Astrocyte (in vitro differentiated cells and primary cell): ENCODE results near the gene MYZAP. TPM values are rescaled to one million over a fixed set of nuclear protein-coding genes. Genes with fewer than 3 reads are reported as not detected.

Experiments
- DNase-seq: peaks from one replicate; pipeline ENCODE4 v3.0.0-alpha.2; 2010; ENCODE audit warnings: low read depth
- FAIRE-seq: peaks from 2 replicates; lab custom pipeline; 2011; peaks lifted over from hg19 to GRCh38; lab: Jason Lieb, UNC
- H2AFZ ChIP-seq: 2 replicates; pipeline ENCODE4 v1.6.0; 2012; ENCODE audit warnings: low read depth, low read length, inconsistent platforms
- H3K27ac ChIP-seq: 2 replicates; pipeline ENCODE4 v1.5.1; 2011; ENCODE audit warnings: low read depth, low read length, inconsistent platforms
- H3K27me3 ChIP-seq: 2 replicates; pipeline ENCODE4 v1.6.0; 2011; ENCODE audit warnings: low read length, inconsistent platforms; ENCODE audit not compliant: insufficient read depth
- H3K36me3 ChIP-seq: 2 replicates; pipeline ENCODE4 v1.5.1; 2011; ENCODE audit warnings: low read length, inconsistent platforms; ENCODE audit not compliant: insufficient read depth
- H3K4me1 ChIP-seq: 2 replicates; pipeline ENCODE4 v1.5.1; 2011; ENCODE audit warnings: low read length, inconsistent platforms; ENCODE audit not compliant: insufficient read depth
- H3K4me2 ChIP-seq: 2 replicates; pipeline ENCODE4 v1.6.0; 2012; ENCODE audit warnings: low read length, inconsistent platforms
- H3K4me3 ChIP-seq: 2 replicates; pipeline ENCODE4 v1.5.1; 2011; ENCODE audit warnings: low read depth, mild to moderate bottlenecking, low read length, inconsistent platforms; ENCODE audit not compliant: insufficient read depth
- H3K79me2 ChIP-seq: 2 replicates; pipeline ENCODE4 v1.6.0; 2012; ENCODE audit warnings: mild to moderate bottlenecking, low read length, inconsistent platforms; ENCODE audit not compliant: insufficient read depth
- H3K9ac ChIP-seq: 2 replicates; pipeline ENCODE4 v1.6.0; 2012; ENCODE audit warnings: mild to moderate bottlenecking, low read length, inconsistent platforms
- H3K9me3 ChIP-seq: 2 replicates; pipeline ENCODE4 v1.5.1; 2012; ENCODE audit warnings: low read depth, mild to moderate bottlenecking, low read length, inconsistent platforms; ENCODE audit not compliant: insufficient read depth
- H4K20me1 ChIP-seq: 2 replicates; pipeline ENCODE4 v1.6.0; 2012; ENCODE audit warnings: low read length, inconsistent platforms; ENCODE audit not compliant: insufficient read depth
- H3K27ac Mint-ChIP-seq: one replicate; pipeline ENCODE4 v1.8.0; 2021; ENCODE audit warnings: mild to moderate bottlenecking, mixed read lengths; ENCODE audit not compliant: unreplicated experiment
- H3K27me3 Mint-ChIP-seq: one replicate; pipeline ENCODE4 v1.8.0; 2021; ENCODE audit warnings: low read depth, mixed read lengths; ENCODE audit not compliant: unreplicated experiment
- H3K36me3 Mint-ChIP-seq: one replicate; pipeline ENCODE4 v1.8.0; 2021; ENCODE audit warnings: low read depth, mixed read lengths; ENCODE audit not compliant: unreplicated experiment
- H3K4me1 Mint-ChIP-seq: one replicate; pipeline ENCODE4 v1.8.0; 2021; ENCODE audit warnings: low read depth, mixed read lengths; ENCODE audit not compliant: unreplicated experiment
- H3K4me3 Mint-ChIP-seq: one replicate; pipeline ENCODE4 v1.8.0; 2021; ENCODE audit warnings: mild to moderate bottlenecking, moderate library complexity, mixed read lengths; ENCODE audit not compliant: unreplicated experiment
- H3K9me3 Mint-ChIP-seq: one replicate; pipeline ENCODE4 v1.8.0; 2021; ENCODE audit warnings: mild to moderate bottlenecking, mixed read lengths; ENCODE audit not compliant: unreplicated experiment
- EZH2 ChIP-seq: IDR thresholded peaks from 2 replicates; pipeline ENCODE4 v1.6.1; 2012; ENCODE audit warnings: mild to moderate bottlenecking, low read length, inconsistent platforms; ENCODE audit not compliant: insufficient read depth
- total RNA-seq: library from RNA; stranded (reverse); gene quantifications from 2 replicates; pipeline ENCODE4 v1.2.1, GENCODE V29; 2021
- TF ChIP-seq, protein P1 (sequence below): IDR thresholded peaks from 2 replicates; pipeline ENCODE4 v1.5.1; 2011; ENCODE audit warnings: low read depth, mild to moderate bottlenecking, inconsistent platforms, low read length, moderate library complexity; ENCODE audit not compliant: insufficient read depth

MYZAP gene
- total RNA-seq, 1 donor from 2014 or later: 0.41 TPM

DNA sequence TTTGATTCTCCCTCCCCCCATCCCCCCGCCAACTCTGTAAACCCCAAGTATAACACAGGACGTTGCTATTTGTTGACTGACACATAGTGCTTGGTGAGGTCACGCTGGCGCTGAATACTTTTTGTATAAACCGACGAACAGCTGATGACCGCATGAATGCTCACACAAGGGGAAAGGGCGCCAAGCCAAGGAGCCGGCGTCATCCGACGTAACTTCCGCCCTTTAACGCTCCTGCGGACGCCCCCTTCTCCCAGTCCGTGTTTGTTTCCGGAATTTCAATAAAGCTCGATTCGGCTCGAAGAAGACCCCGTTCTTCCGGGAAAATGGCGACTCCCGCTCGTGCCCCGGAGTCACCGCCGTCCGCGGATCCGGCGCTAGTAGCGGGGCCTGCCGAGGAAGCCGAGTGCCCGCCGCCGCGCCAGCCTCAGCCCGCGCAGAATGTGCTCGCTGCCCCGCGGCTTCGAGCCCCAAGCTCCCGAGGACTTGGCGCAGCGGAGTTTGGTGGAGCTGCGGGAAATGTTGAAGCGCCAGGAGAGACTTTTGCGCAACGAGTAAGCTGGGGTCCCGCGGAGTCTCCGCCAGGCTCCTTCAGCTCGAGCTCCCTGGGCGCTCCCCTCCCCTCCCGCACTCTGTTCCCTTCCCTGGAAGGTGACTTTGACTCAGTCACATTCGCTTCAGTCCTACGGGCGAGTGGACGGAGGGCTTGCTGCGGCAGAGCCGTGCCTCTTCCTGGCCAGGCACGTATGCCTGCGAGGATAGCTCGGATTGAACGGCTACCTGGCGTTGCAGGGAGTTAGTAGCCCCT is 114.9 kb downstream of the MYZAP start, which contains the start of gene POLR2M:
Gene POLR2M (plus strand): TSS at position 310 of the 805 bp plus-strand sequence. CDS start 129 bp downstream, at position 439.
- Mint-ChIP-seq H3K27ac (peak within 1 kb of the TSS; percentile 92), H3K9me3 (no peaks in the 10 kb centered on the region), H3K36me3 (peaks cover 8% of the 10 kb centered on the region), H3K4me3 (peak within 1 kb of the TSS; percentile 95), H3K4me1 (peaks cover 10% of the 10 kb centered on the region), H3K27me3 (peaks cover 3% of the 10 kb centered on the region)
- peak within 1 kb of the TSS; percentile 96 for H3K4me2 ChIP-seq
- no peaks in the 10 kb centered on the region for H3K9me3 ChIP-seq
- peaks cover 43% of the 10 kb centered on the region for H3K79me2 ChIP-seq
- FAIRE-seq: peak; percentile 85
- no peaks in the 10 kb centered on the region for H3K27me3 ChIP-seq
- TF ChIP-seq, protein P1, sequence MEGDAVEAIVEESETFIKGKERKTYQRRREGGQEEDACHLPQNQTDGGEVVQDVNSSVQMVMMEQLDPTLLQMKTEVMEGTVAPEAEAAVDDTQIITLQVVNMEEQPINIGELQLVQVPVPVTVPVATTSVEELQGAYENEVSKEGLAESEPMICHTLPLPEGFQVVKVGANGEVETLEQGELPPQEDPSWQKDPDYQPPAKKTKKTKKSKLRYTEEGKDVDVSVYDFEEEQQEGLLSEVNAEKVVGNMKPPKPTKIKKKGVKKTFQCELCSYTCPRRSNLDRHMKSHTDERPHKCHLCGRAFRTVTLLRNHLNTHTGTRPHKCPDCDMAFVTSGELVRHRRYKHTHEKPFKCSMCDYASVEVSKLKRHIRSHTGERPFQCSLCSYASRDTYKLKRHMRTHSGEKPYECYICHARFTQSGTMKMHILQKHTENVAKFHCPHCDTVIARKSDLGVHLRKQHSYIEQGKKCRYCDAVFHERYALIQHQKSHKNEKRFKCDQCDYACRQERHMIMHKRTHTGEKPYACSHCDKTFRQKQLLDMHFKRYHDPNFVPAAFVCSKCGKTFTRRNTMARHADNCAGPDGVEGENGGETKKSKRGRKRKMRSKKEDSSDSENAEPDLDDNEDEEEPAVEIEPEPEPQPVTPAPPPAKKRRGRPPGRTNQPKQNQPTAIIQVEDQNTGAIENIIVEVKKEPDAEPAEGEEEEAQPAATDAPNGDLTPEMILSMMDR: no peak
- TF ChIP-seq EZH2: no peak
- peaks cover 5% of the 10 kb centered on the region for H3K4me1 ChIP-seq
- peak within 1 kb of the TSS; percentile 98 for H3K4me3 ChIP-seq
- DNase-seq: peak; percentile 98
- H3K9ac ChIP-seq: peak within 1 kb of the TSS; percentile 99
- peak within 1 kb of the TSS; percentile 96 for H2AFZ ChIP-seq
- H3K27ac ChIP-seq: peak within 1 kb of the TSS; percentile 96
- H3K36me3 ChIP-seq: peaks cover 4% of the 10 kb centered on the region
- H4K20me1 ChIP-seq: peaks cover 13% of the 10 kb centered on the region

DNA sequence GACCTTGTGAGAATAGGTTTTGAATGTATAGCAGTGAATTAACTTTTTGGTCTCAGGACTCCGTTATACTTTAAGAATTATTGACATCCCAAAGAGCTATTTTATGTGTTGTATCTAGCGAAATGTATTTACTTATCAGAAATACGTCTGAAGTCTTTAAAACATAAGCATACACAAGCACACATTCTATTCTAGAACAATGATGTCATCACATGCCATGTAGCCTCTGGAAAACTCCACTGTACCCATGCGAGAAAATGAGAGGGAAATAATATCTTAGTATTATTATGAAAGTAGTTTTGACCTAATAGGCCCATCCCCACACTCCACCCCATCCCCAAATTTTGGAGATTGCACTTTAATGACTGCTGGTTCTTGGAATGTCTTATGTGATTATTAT is 116.3 kb downstream of the MYZAP start:
- H3K4me3 ChIP-seq: peak overlapping the region; percentile 98
- peaks cover 43% of the 10 kb centered on the region for H3K79me2 ChIP-seq
- peaks cover 15% of the 10 kb centered on the region for H3K36me3 ChIP-seq
- H3K4me1 ChIP-seq: peaks cover 5% of the 10 kb centered on the region
- H3K9ac ChIP-seq: peak overlapping the region; percentile 99
- no peaks in the 10 kb centered on the region for H3K9me3 ChIP-seq
- Mint-ChIP-seq H3K36me3 (peaks cover 11% of the 10 kb centered on the region), H3K4me3 (peak overlapping the region; percentile 95), H3K9me3 (no peaks in the 10 kb centered on the region), H3K27ac (peak overlapping the region; percentile 92), H3K4me1 (peaks cover 10% of the 10 kb centered on the region), H3K27me3 (no peaks in the 10 kb centered on the region)
- H4K20me1 ChIP-seq: peaks cover 13% of the 10 kb centered on the region
- FAIRE-seq (no peak), DNase-seq (peak; percentile 32)
- H3K4me2 ChIP-seq: peak overlapping the region; percentile 96
- no peak for TF ChIP-seq EZH2
- TF ChIP-seq, protein P1: no peak
- H2AFZ ChIP-seq: no peak overlapping the region
- no peaks in the 10 kb centered on the region for H3K27me3 ChIP-seq
- H3K27ac ChIP-seq: peak overlapping the region; percentile 96

DNA sequence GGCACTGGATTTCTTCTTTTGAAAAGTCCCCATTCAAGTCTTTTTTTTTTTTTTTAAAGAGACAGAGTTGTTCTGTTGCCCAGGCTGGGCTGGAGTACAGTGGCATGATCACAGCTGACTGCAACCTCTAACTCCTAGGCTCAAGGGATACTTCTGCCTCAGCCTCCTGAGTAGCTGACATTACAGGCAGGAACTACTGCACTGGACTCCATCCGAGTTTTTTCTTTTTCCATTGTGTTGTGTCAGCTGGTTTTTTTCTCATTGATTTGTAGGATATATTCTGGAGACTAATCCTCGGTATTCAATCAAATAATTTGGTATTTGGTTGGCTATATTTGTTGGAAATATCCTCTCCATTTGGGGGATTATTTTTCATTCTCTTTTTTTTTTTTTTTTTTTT is 126.6 kb downstream of the MYZAP start:
- Histone ChIP-seq H3K9ac (no peak overlapping the region), H3K4me1 (no peaks in the 10 kb centered on the region), H3K79me2 (no peaks in the 10 kb centered on the region), H3K9me3 (no peaks in the 10 kb centered on the region), H3K36me3 (peaks cover 7% of the 10 kb centered on the region), H3K4me3 (no peak overlapping the region), H3K27ac (no peak overlapping the region), H3K4me2 (no peak overlapping the region), H3K27me3 (no peaks in the 10 kb centered on the region), H2AFZ (no peak overlapping the region), H4K20me1 (peaks cover 3% of the 10 kb centered on the region)
- Mint-ChIP-seq H3K9me3 (no peaks in the 10 kb centered on the region), H3K27ac (no peak overlapping the region), H3K36me3 (peaks cover 7% of the 10 kb centered on the region), H3K4me3 (no peak overlapping the region), H3K27me3 (no peaks in the 10 kb centered on the region), H3K4me1 (no peaks in the 10 kb centered on the region)
- no peak for FAIRE-seq
- no peak for DNase-seq
- no peak for TF ChIP-seq EZH2
- TF ChIP-seq, protein P1: no peak
